ENCODE data around the gene DDX42. TPM values are rescaled to one million over a fixed set of nuclear protein-coding genes. Genes with fewer than 3 reads are reported as not detected.

DDX42 gene
- total RNA-seq, 1 donor from 2014 or later = 132 TPM

DNA sequence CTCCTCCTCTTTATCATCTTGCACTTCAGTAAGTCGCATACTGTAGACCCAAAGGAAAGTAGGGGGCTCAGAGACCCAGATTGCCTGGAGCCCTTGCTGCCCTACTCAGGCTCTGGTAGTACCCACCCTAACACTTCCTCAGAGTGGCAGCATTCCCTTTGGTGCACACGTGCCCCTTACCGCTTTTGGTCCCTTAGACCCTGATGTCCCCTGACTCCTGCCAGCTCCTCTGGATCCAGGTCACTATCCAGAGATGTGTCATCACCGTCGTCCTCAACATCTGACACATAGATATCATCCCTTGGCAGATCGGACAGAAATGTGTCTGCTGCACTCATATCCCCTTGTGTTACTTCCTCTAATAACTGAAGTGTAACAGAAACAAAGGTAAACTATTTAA is 47.8 kb downstream of the DDX42 start:
- intact Hi-C loops (cut with micrococcal nuclease) = no loop called here

DNA sequence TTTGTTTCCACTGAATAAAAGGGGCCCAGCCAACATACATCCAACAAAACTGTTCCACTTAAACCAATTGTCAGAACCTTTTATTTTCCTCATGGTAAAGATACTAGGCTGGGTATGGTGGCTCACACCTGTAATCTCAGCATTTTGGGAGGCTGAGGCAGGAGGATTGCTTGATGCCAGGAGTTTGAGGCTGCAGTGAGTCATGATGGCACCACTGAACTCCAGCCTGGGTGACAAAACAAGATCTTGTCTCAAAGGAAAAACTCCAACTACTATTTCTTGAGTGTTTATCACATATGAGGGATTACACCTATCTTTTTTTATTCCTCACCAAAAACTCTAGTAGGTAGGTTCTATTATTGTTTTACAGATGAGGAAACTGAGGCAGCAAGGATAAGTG is 48.6 kb downstream of the DDX42 start:
- intact Hi-C loops (cut with micrococcal nuclease) = no loop called here

DNA sequence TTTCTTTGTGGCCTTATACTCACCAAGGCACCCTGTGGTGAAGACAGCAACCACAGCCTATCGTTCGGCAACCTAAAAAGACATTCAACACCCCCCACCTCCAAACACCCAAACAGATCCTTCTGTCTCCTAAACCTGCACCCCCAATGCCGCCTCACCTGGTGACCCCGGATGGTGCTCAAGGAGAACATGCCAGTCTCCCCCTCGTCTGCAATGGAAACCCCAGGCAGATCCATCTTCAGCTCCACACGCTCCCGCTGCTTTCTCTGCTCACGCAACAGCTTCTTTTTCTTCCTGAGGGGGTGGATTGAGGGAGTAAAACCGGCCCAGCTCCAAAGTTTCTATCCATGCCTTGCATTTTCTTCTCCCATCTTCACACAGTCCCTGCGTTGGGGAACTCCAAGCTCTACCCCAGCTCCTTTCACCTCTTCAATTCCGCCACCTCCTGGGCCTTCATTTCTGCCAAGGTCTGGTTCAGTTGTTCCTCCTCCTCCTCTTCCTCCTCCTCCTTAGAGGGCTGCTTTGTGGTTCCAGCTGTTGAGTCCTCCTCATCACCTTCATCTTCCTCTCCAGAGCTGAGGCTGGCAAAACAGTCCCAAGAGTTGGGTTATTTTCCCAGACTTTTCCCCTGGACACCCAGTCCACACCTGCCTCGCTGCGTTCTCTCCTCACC is 49.8 kb downstream of the DDX42 start:
- intact Hi-C loops (cut with micrococcal nuclease) = no loop called here

DNA sequence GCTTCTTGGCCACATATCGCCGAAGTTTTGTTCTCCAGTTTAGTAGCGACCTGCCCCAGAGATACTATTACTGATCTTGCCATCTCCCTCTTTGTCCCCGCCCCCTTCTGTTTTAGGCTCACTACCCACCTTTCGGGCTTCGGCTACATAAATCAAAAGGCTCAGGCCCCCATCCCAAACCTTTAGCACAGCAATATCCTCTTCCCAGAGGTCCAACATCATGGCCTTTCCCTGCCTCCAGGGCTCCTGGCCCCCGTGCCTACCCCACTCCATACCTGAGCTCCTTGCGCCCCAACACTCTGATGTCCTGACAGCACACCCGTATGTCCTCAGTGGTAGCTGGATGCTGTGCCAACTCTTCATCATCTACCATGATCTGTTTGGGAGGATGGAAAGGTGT is 50.4 kb downstream of the DDX42 start:
- intact Hi-C loops (cut with micrococcal nuclease) = no loop called here

DNA sequence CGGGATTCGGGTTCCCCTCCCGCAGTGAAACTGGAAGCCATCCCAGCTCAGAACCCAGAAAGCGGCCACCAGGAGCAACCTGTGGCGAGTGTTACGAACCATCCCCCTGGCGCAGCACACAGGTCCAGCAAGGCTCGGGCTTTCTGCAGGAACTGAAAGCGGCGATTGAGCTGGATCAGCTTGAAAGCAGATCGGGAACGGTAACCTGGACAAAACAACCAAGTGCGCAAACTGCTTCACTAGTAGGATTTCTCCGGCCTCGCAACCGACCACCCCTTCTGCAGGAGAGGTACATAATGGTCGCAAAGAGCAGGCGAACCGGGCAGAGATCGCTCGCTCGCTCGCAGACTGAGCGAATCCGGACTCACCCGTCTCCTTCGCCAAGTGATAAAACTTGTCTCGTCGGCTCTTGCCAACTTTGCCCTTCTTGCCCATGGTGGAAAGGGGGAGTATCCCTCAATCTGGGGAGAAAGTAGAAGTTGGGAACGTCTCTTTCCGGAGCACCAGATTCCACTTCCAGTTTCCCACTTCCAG is 52.6 kb downstream of the DDX42 start:
- intact Hi-C loops (cut with micrococcal nuclease) = loop anchor here (1.0 to 5.0 kb wide), 11 partner anchors 9 to 678 kb away; partner anchors contain the start of genes CCDC47, DCAF7, MAP3K3 and STRADA

DNA sequence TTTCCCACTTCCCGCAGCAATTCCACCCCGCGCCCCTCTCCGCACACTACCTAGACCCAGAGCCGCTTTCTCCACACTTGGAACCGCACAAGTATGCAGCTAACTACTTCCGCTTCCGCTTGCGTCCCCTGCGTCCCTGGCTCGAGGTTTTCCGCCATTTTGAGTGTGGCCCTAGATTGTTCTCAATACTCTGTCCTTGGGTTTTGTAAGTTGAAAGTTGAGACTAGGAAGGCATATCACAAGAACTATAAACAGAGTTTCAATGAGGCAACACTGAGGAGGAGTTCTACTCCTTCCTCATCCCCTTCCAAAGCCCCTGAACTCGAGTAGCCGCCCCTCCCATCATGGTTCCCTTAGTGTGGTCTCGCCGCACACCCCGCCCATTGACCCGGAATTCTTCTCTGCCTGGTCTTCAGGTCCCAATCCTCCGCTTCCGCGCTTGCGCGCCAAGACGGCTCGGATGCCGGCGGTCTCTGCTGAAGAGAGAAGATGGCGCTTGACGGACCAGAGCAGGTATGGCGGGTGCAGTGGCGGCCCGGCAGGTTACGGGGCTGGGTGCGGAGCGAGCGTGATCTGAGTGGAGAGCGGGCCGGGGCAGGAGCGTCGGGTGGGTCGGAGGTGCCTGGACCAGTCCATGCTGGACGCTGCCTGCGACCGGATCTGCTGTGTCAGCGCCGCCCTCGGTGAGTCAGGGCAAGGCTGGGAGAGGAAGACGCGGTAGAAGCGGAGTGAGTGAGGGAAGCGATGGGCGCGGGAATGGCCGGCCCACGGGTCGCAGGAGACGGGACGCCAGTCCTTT is 53.2 kb downstream of the DDX42 start, which contains the start of the genes FTSJ3 and PSMC5:
TSS of gene FTSJ3 (minus strand) at position 662 of the 799 bp plus-strand sequence. CDS start 761 bp downstream, outside the sequence.
TSS of gene PSMC5 (plus strand) at position 430 of the 799 bp plus-strand sequence. CDS start at position 490, 60 bp downstream.
- intact Hi-C loops (cut with micrococcal nuclease) = loop anchor here (1.0 to 5.0 kb wide), 11 partner anchors 8 to 678 kb away; partner anchors contain the start of genes CCDC47, DCAF7, MAP3K3 and STRADA

GRCh38 chr17:63827801-63828221 is 53.8 kb downstream of the DDX42 start:
- intact Hi-C loops (cut with micrococcal nuclease) = loop anchor here (1.0 to 5.0 kb wide), 11 partner anchors 7 to 677 kb away; partner anchors contain the start of genes CCDC47, DCAF7, MAP3K3 and STRADA

DNA sequence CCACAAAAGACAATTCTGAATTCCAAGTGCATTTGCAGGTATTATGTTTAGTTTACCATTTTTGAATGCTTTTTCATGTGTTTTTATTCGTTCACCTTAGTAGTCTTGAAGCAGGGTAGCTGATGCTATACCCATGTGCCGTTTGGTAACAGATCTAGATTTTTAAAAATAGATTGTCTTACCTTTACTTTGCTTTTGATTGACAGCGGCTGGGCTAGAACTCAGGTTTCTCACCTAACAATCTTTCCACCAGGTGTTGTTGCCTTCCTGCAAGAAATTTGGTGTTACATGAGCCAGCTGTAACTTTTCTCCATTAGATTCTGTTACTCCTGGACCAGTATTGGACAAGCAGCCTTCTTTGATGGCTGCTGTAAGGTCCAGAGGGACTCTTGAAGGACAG is 55.0 kb downstream of the DDX42 start:
- intact Hi-C loops (cut with micrococcal nuclease) = loop anchor here (5.0 kb wide), 1 partner anchor 402 kb away; no protein-coding TSS in a partner anchor

DNA sequence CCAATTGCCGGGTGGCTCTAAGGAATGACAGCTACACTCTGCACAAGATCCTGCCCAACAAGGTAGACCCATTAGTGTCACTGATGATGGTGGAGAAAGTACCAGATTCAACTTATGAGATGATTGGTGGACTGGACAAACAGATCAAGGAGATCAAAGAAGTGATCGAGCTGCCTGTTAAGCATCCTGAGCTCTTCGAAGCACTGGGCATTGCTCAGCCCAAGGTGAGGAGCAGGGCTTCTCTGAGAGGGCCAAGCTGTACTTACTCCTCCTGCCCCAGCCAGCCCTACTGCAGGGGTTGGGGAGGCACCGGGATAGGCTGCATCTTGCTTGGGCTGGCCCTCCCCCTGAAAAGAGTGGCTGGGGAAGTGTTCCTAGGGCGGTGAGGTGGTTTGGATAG is 56.3 kb downstream of the DDX42 start:
- intact Hi-C loops (cut with micrococcal nuclease) = no loop called here

DNA sequence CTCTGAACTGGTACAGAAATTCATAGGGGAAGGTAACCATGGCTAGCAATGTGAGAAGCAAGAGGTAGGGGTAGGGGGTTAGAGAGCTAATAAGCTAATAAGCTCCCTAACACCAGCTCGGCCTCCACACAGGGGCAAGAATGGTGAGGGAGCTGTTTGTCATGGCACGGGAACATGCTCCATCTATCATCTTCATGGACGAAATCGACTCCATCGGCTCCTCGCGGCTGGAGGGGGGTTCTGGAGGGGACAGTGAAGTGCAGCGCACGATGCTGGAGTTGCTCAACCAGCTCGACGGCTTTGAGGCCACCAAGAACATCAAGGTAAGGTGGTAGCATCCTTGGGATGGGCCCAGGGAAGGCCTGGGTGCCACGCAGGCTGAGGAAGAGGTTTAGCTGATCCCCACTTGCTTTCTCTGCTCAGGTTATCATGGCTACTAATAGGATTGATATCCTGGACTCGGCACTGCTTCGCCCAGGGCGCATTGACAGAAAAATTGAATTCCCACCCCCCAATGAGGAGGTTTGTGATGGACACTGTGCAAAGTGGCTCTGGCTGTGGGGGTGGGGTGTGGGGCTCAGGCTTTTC is 57.0 kb downstream of the DDX42 start:
- intact Hi-C loops (cut with micrococcal nuclease) = loop anchor here (1.0 kb wide), 1 partner anchor 8 kb away; no protein-coding TSS in a partner anchor

DNA sequence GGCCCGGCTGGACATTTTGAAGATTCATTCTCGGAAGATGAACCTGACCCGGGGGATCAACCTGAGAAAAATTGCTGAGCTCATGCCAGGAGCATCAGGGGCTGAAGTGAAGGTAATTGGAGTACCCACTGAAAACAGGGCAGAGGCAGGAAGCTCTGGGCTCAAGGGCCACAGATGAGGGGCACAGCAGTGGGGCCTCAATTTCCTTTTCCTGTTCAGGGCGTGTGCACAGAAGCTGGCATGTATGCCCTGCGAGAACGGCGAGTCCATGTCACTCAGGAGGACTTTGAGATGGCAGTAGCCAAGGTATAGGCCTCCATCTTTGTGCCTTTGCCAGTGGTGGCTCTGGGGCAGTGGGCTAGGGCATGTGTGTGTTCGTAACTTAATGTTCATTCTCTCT is 57.5 kb downstream of the DDX42 start:
- intact Hi-C loops (cut with micrococcal nuclease) = loop anchor here (1.0 kb wide), 1 partner anchor 8 kb away; no protein-coding TSS in a partner anchor

GRCh38 chr17:63832014-63832413 is 58.0 kb downstream of the DDX42 start:
- intact Hi-C loops (cut with micrococcal nuclease) = no loop called here

DNA sequence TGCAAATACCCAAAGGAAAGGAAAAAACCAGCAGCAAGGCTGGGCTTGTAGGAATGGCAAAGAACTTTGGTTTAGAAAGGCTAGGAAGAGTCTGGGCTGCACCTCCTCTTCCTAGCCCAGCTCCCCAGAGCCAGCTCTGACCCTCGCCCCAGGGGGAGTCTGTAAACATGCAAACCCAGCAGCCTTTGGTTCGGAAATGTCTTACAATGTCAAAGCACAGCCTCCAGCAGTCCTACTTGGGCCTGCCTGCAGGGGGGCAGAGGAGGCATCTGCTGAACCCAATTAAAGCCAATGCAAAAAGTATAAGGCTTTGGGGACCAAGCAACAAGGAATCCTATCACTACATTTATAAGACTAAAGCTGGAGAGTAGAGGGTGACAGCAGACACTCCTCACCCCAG is 58.5 kb downstream of the DDX42 start:
- intact Hi-C loops (cut with micrococcal nuclease) = no loop called here

DNA sequence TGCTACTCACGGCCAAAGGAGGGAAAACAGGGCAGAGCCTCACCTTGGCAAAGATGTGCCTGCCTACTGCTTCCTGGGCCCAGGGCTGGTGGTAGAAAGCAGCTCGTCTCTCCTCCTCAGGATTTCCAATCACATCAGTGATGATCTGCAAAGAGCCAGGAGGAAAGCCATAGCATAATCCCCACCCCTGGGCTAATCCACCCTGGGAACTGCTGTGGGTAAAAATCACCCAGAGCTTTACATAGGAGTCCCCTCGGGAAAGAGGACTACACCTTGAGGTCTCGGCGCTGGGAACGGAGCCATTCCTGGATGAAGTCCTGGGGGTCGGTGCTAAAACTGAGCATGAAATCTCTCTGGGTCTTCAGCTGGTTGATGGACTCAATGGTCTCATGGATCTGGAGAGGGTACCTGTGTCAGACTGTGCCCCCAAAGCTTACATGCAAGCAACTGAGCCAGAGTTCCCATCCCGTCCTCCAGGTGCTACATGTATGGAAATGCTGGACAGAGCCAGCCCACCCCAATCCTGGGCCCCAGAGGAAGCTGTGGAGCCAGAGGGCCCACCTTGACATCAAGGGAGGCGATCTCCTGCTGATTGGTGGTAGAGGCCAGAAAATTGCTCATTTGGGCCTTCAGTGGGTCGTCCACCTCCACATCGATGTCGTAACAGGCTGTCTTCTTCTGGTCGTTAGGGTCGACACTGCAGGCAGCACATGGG is 59.2 kb downstream of the DDX42 start:
- intact Hi-C loops (cut with micrococcal nuclease) = no loop called here

- intact Hi-C loops (cut with micrococcal nuclease) = loop anchor here (2.0 kb wide), 1 partner anchor 93 kb away; the partner anchor contains the start of gene STRADA
Measured at GRCh38 chr17:63833741-63834373, 59.9 kb downstream of the DDX42 start.

GRCh38 chr17:63834431-63835166 is 60.6 kb downstream of the DDX42 start:
- intact Hi-C loops (cut with micrococcal nuclease) = loop anchor here (1.0 to 2.0 kb wide), 2 partner anchors 7 to 94 kb away; partner anchors contain the start of genes FTSJ3, PSMC5 and STRADA

DNA sequence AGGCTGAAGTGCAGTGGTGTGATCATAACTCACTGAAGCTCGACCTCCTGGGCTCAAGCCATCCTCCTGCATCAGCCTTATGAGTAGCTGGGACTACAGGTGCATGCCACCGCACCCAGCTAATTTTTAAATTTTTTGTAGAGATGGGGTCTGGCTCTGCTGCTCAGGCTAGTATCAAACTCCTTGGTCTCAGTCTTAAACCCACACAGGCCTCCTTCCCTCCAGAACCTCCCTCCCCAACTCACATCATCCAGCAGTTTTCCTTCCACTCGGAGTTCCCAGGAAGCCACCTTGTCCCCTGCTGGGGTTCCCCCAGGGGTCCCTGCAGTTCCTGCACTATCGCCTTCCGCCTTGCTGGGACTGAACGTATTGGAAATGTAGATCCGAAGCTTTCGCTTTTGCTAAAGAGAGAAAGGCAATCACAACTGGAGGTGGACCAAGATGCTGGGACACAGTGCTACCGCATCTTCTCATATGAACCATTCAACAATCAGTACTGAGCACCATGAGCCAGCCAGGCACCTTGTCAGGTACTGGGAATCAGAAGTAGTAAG is 61.3 kb downstream of the DDX42 start:
- intact Hi-C loops (cut with micrococcal nuclease) = loop anchor here (1.0 to 2.0 kb wide), 2 partner anchors 8 to 94 kb away; partner anchors contain the start of genes FTSJ3, PSMC5 and STRADA

DNA sequence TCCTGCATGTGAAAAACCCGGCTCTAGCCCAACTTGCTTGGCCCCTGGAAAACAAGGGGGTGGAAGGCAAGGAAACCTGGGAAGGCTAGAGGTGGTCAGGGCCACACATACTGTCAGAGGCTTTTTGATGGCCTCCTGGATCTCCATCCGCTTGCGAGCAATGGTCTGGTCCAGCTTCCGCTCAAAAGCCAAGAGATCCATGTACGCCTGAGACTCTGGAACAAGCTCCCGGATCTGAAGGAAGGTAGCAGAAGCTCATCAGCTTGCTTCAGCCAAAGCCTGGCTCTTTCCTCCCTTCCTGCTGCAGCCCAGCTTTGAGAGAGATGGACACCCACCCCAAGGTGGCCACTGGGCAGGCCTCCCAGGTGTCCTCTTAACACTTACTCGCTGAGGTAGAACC is 62.8 kb downstream of the DDX42 start:
- intact Hi-C loops (cut with micrococcal nuclease) = no loop called here

- intact Hi-C loops (cut with micrococcal nuclease) = no loop called here
Measured at GRCh38 chr17:63837480-63837879, 63.5 kb downstream of the DDX42 start.
